Thoracic aorta (tissue), 2 donors: Measurements from ENCODE around the gene POLDIP3. TPM values are rescaled to one million over a fixed set of nuclear protein-coding genes. Genes with fewer than 3 reads are reported as not detected.

Source experiments
- ATAC-seq: fragments of 150-250 bp; one replicate; pipeline ENCODE4 v1.8.0; 2017; ENCODE audit warnings: low read depth; ENCODE audit not compliant: insufficient number of reproducible peaks, low FRiP score
- DNase-seq: peaks from one replicate; pipeline ENCODE4 v3.0.0-alpha.2; 2020; ENCODE audit warnings: low spot score
- H3K27ac ChIP-seq, 2 donors: fragments of 200-600 bp; sonication (generic); 1 replicate in 1 of 2; 2 replicates in 1 of 2; pipeline ENCODE4 v1.5.1; 2016; ENCODE audit warnings: mild to moderate bottlenecking in 2 of 2, moderate library complexity in 2 of 2
- H3K27me3 ChIP-seq: fragments of 200-600 bp; sonication (generic); replicated peaks from 2 replicates; pipeline ENCODE4 v1.6.0; 2016; ENCODE audit warnings: mild to moderate bottlenecking; ENCODE audit not compliant: insufficient read depth
- H3K36me3 ChIP-seq: fragments of 200-600 bp; sonication (generic); one replicate; pipeline ENCODE4 v1.5.1; 2016
- H3K4me1 ChIP-seq, 2 donors: fragments of 200-600 bp; sonication (generic); 1 replicate in 1 of 2; 2 replicates in 1 of 2; pipeline versions ENCODE4 v1.5.1 to v1.6.0; 2016; ENCODE audit warnings: low read depth in 2 of 2, mild to moderate bottlenecking in 1 of 2; ENCODE audit not compliant: control insufficient read depth in 1 of 2
- H3K4me3 ChIP-seq: fragments of 200-600 bp; sonication (generic); 2 replicates; pipeline ENCODE4 v1.5.1; 2016; ENCODE audit warnings: mild to moderate bottlenecking
- H3K9me3 ChIP-seq: fragments of 200-600 bp; sonication (generic); 2 replicates; pipeline ENCODE4 v1.5.1; 2016
- CTCF ChIP-seq: fragments of 200-600 bp; sonication (generic); IDR thresholded peaks from one replicate; pipeline ENCODE4 v1.5.1; 2019; ENCODE audit warnings: antibody characterized with exemption
- total RNA-seq, 2 donors: library from RNA; depleted of rRNA; stranded (reverse); fragments of >200 nt; gene quantifications; one replicate each; pipeline versions ENCODE4 v1.1.0 to v1.2.3, GENCODE V29; 2016

The POLDIP3 gene
- total RNA-seq, 2 donors from 2014 or later: 38.2 to 38.7 TPM

GRCh38 chr22:42641801-42642413, 27.2 kb upstream of the POLDIP3 start:
- Histone ChIP-seq H3K27ac (peak overlapping the region in 1 of 2 donors; percentile 14), H3K27me3 (no peaks in the 10 kb centered on the region), H3K4me1 (peaks cover 47 to 78% of the 10 kb centered on the region in 2 donors), H3K36me3 (no peaks in the 10 kb centered on the region), H3K9me3 (no peaks in the 10 kb centered on the region), H3K4me3 (no peak overlapping the region)
- ATAC-seq (no peak), DNase-seq (no peak)
- no peak for TF ChIP-seq CTCF

GRCh38 chr22:42639541-42640241, 25.0 kb upstream of the POLDIP3 start:
- H3K9me3 ChIP-seq: no peaks in the 10 kb centered on the region
- peak overlapping the region in 1 of 2 donors; percentile 5 for H3K27ac ChIP-seq
- H3K4me1 ChIP-seq: peaks cover 39 to 78% of the 10 kb centered on the region in 2 donors
- H3K27me3 ChIP-seq: no peaks in the 10 kb centered on the region
- peaks cover 6% of the 10 kb centered on the region for H3K36me3 ChIP-seq
- ATAC-seq: no peak
- no peak for TF ChIP-seq CTCF
- no peak for DNase-seq
- no peak overlapping the region for H3K4me3 ChIP-seq

GRCh38 chr22:42637555-42637954, 22.9 kb upstream of the POLDIP3 start:
- H3K27ac ChIP-seq: peak overlapping the region; percentile 90 to 92
- ATAC-seq: no peak
- DNase-seq: no peak

GRCh38 chr22:42636506-42636905, 21.8 kb upstream of the POLDIP3 start:
- no peak for TF ChIP-seq CTCF
- Histone ChIP-seq H3K9me3 (no peaks in the 10 kb centered on the region), H3K36me3 (peaks cover 29% of the 10 kb centered on the region), H3K4me1 (peaks cover 15 to 50% of the 10 kb centered on the region in 2 donors), H3K27me3 (no peaks in the 10 kb centered on the region), H3K4me3 (no peak overlapping the region), H3K27ac (peak overlapping the region; percentile 90 to 92)
- no peak for ATAC-seq
- DNase-seq: no peak

More at GRCh38 chr22:42637555-42637954, 22.9 kb upstream of the POLDIP3 start:
- Histone ChIP-seq H3K4me3 (no peak overlapping the region), H3K9me3 (no peaks in the 10 kb centered on the region), H3K4me1 (peaks cover 23 to 60% of the 10 kb centered on the region in 2 donors), H3K36me3 (peaks cover 18% of the 10 kb centered on the region), H3K27me3 (no peaks in the 10 kb centered on the region)
- TF ChIP-seq CTCF: no peak

GRCh38 chr22:42635531-42635930, 20.8 kb upstream of the POLDIP3 start:
- H3K4me3 ChIP-seq: no peak overlapping the region
- no peak for TF ChIP-seq CTCF

More at GRCh38 chr22:42635531-42635930, 20.8 kb upstream of the POLDIP3 start:
- peaks cover 13 to 48% of the 10 kb centered on the region in 2 donors for H3K4me1 ChIP-seq
- peak; percentile 84 for DNase-seq
- ATAC-seq: peak; percentile 94
- H3K9me3 ChIP-seq: no peaks in the 10 kb centered on the region
- no peaks in the 10 kb centered on the region for H3K27me3 ChIP-seq
- peak overlapping the region; percentile 90 to 92 for H3K27ac ChIP-seq
- peaks cover 37% of the 10 kb centered on the region for H3K36me3 ChIP-seq
